HUES48 (cell line): ENCODE results near the gene SIGLEC6.
"Not testable (repeated sequence)": the region's sequence is repeated elsewhere in the genome, so short reads cannot be mapped to it uniquely, and the experiment has no call there.

Experiments used
- H3K27ac ChIP-seq: one replicate; pipeline ENCODE4 v1.7.0; 2013; ENCODE audit warnings: low read depth, low read length, inconsistent platforms
- H3K27me3 ChIP-seq: 2 replicates; pipeline ENCODE4 v1.6.1; 2013; ENCODE audit warnings: mild to moderate bottlenecking, low read length; ENCODE audit not compliant: control insufficient read depth, insufficient read depth
- H3K36me3 ChIP-seq: 2 replicates; pipeline ENCODE4 v1.6.1; 2013; ENCODE audit warnings: low read length; ENCODE audit not compliant: control insufficient read depth, insufficient read depth
- H3K4me1 ChIP-seq: 2 replicates; pipeline ENCODE4 v1.6.1; 2013; ENCODE audit warnings: mild to moderate bottlenecking, low read length; ENCODE audit not compliant: control insufficient read depth, insufficient read depth
- H3K4me3 ChIP-seq: 2 replicates; pipeline ENCODE4 v1.5.1; 2013; ENCODE audit warnings: mild to moderate bottlenecking, low read depth, low read length
- H3K9ac ChIP-seq: 2 replicates; pipeline ENCODE4 v1.6.1; 2013; ENCODE audit warnings: mild to moderate bottlenecking, low read depth, low read length, moderate library complexity
- H3K9me3 ChIP-seq: 2 replicates; pipeline ENCODE4 v1.6.1; 2013; ENCODE audit warnings: low read length; ENCODE audit not compliant: control insufficient read depth, insufficient read depth

SIGLEC6 gene

GRCh38 chr19:51508059-51508733 is 23.3 kb downstream of the SIGLEC6 start:
- Histone ChIP-seq H3K4me1 (no peaks in the 10 kb centered on the region), H3K9me3 (peaks cover 24% of the 10 kb centered on the region; the same call in 1 of the 2 replicates), H3K4me3 (no peak overlapping the region), H3K27ac (no peak overlapping the region), H3K9ac (no peak overlapping the region), H3K36me3 (no peaks in the 10 kb centered on the region), H3K27me3 (no peaks in the 10 kb centered on the region)

GRCh38 chr19:51507640-51508058 is 23.8 kb downstream of the SIGLEC6 start:
- Histone ChIP-seq H3K4me1 (no peaks in the 10 kb centered on the region), H3K9me3 (peaks cover 24% of the 10 kb centered on the region; the same call in 1 of the 2 replicates), H3K36me3 (no peaks in the 10 kb centered on the region), H3K4me3 (no peak overlapping the region), H3K27me3 (no peaks in the 10 kb centered on the region), H3K27ac (no peak overlapping the region), H3K9ac (no peak overlapping the region)

- H3K27me3 ChIP-seq = no peaks in the 10 kb centered on the region
Observed at GRCh38 chr19:51507192-51507591, 24.3 kb downstream of the SIGLEC6 start.

GRCh38 chr19:51505904-51506303 is 25.6 kb downstream of the SIGLEC6 start:
- peaks cover 32% of the 10 kb centered on the region for H3K9me3 ChIP-seq
- no peaks in the 10 kb centered on the region for H3K4me1 ChIP-seq
- H3K27me3 ChIP-seq = no peaks in the 10 kb centered on the region

More at GRCh38 chr19:51507192-51507591, 24.3 kb downstream of the SIGLEC6 start:
- Histone ChIP-seq H3K9me3 (peaks cover 29% of the 10 kb centered on the region), H3K4me1 (no peaks in the 10 kb centered on the region), H3K27ac (no peak overlapping the region), H3K36me3 (no peaks in the 10 kb centered on the region), H3K4me3 (no peak overlapping the region), H3K9ac (no peak overlapping the region)

GRCh38 chr19:51503896-51504295 is 27.6 kb downstream of the SIGLEC6 start:
- Histone ChIP-seq H3K9me3 (peaks cover 37% of the 10 kb centered on the region), H3K27me3 (no peaks in the 10 kb centered on the region), H3K4me1 (no peaks in the 10 kb centered on the region), H3K36me3 (no peaks in the 10 kb centered on the region), H3K27ac (no peak overlapping the region), H3K9ac (no peak overlapping the region), H3K4me3 (no peak overlapping the region)

More at GRCh38 chr19:51505904-51506303, 25.6 kb downstream of the SIGLEC6 start:
- no peak overlapping the region for H3K27ac ChIP-seq
- H3K4me3 ChIP-seq = no peak overlapping the region
- no peak overlapping the region for H3K9ac ChIP-seq
- no peaks in the 10 kb centered on the region for H3K36me3 ChIP-seq

GRCh38 chr19:51503286-51503817 is 28.1 kb downstream of the SIGLEC6 start:
- H3K36me3 ChIP-seq = no peaks in the 10 kb centered on the region
- no peak overlapping the region for H3K9ac ChIP-seq
- H3K9me3 ChIP-seq = peaks cover 37% of the 10 kb centered on the region
- H3K27ac ChIP-seq = no peak overlapping the region
- no peaks in the 10 kb centered on the region for H3K4me1 ChIP-seq
- H3K4me3 ChIP-seq = no peak overlapping the region
- H3K27me3 ChIP-seq = no peaks in the 10 kb centered on the region

GRCh38 chr19:51501594-51502263 is 29.7 kb downstream of the SIGLEC6 start, which contains the start of gene SIGLEC12:
TSS of gene SIGLEC12 (minus strand) at chr19:51501800. CDS start at chr19:51501733, 67 bp downstream.
- no peak within 1 kb of the TSS for H3K27ac ChIP-seq
- H3K4me3 ChIP-seq = no peak within 1 kb of the TSS
- no peaks in the 10 kb centered on the region for H3K27me3 ChIP-seq
- H3K9me3 ChIP-seq = peaks cover 46% of the 10 kb centered on the region
- H3K36me3 ChIP-seq = no peaks in the 10 kb centered on the region
- H3K9ac ChIP-seq = no peak within 1 kb of the TSS
- H3K4me1 ChIP-seq = no peaks in the 10 kb centered on the region

GRCh38 chr19:51500931-51501330 is 30.5 kb downstream of the SIGLEC6 start:
- not testable (repeated sequence) for H3K27me3 ChIP-seq, H3K36me3 ChIP-seq, H3K9ac ChIP-seq, H3K4me1 ChIP-seq, H3K27ac ChIP-seq, H3K4me3 ChIP-seq
- H3K9me3 ChIP-seq = peaks cover 47% of the 10 kb centered on the region

GRCh38 chr19:51497666-51498065 is 33.8 kb downstream of the SIGLEC6 start:
- peaks cover 68% of the 10 kb centered on the region for H3K9me3 ChIP-seq
- H3K4me1 ChIP-seq = no peaks in the 10 kb centered on the region
- no peak overlapping the region for H3K27ac ChIP-seq
- H3K36me3 ChIP-seq = no peaks in the 10 kb centered on the region
- H3K9ac ChIP-seq = no peak overlapping the region
- H3K4me3 ChIP-seq = no peak overlapping the region
- no peaks in the 10 kb centered on the region for H3K27me3 ChIP-seq

GRCh38 chr19:51493776-51494175 is 37.7 kb downstream of the SIGLEC6 start:
- Histone ChIP-seq H3K4me1 (no peaks in the 10 kb centered on the region), H3K27ac (no peak overlapping the region), H3K36me3 (no peaks in the 10 kb centered on the region), H3K9ac (no peak overlapping the region), H3K27me3 (no peaks in the 10 kb centered on the region), H3K4me3 (no peak overlapping the region), H3K9me3 (peaks cover 73% of the 10 kb centered on the region)

DNA sequence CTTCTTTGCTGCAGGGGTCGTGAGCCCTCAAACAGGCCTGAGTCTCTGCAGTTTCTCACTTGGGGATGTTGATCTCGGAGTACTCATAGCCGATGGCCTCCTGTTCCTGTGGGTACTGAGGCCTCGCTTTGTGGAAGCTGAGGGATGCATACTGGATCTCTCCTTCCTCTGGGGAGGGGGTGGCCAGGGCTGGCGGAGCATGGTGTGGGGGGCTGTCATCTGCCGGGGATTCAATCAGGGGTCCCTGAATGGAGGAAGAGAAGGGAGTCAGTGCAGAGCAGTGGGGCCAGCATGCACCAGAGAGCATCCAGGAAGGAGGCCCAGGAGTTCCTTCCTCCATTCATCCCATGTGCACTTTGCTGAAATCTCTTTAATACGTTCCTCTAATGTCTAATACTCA is 39.9 kb downstream of the SIGLEC6 start:
- H3K9me3 ChIP-seq = peaks cover 54% of the 10 kb centered on the region
- no peak overlapping the region for H3K27ac ChIP-seq
- no peak overlapping the region for H3K9ac ChIP-seq
- no peaks in the 10 kb centered on the region for H3K27me3 ChIP-seq
- no peaks in the 10 kb centered on the region for H3K4me1 ChIP-seq
- H3K4me3 ChIP-seq = no peak overlapping the region
- H3K36me3 ChIP-seq = no peaks in the 10 kb centered on the region
